Loucy (cell line): ENCODE data around the gene MTO1.

ENCODE experiments used
- H2AFZ ChIP-seq: fragments of 200-600 bp; sonication (generic); 2 replicates; pipeline ENCODE4 v1.6.0; 2016; ENCODE audit warnings: antibody characterized with exemption, mild to moderate bottlenecking, low read length, moderate library complexity
- H3F3A ChIP-seq: fragments of 200-600 bp; 2 replicates; pipeline ENCODE4 v1.6.0; 2016; ENCODE audit warnings: antibody characterized with exemption, low read depth, mild to moderate bottlenecking
- H3K27me3 ChIP-seq: fragments of 200-600 bp; sonication (generic); 2 replicates; pipeline ENCODE4 v1.6.1; 2014; ENCODE audit warnings: low read length, mild to moderate bottlenecking; ENCODE audit not compliant: insufficient read depth, poor library complexity, severe bottlenecking
- H3K36me3 ChIP-seq: fragments of 200-600 bp; sonication (generic); 2 replicates; pipeline ENCODE4 v1.6.1; 2016; ENCODE audit warnings: low read length; ENCODE audit not compliant: insufficient read depth
- H3K4me1 ChIP-seq: fragments of 200-600 bp; sonication (generic); 2 replicates; pipeline ENCODE4 v1.5.1; 2014; ENCODE audit warnings: low read length, mild to moderate bottlenecking; ENCODE audit not compliant: insufficient read depth, poor library complexity, severe bottlenecking
- H3K4me2 ChIP-seq: fragments of 200-600 bp; sonication (generic); 2 replicates; pipeline ENCODE4 v1.6.0; 2014; ENCODE audit warnings: antibody characterized with exemption, low read length, low read depth, mild to moderate bottlenecking; ENCODE audit not compliant: poor library complexity, severe bottlenecking
- H3K4me3 ChIP-seq: fragments of 200-600 bp; sonication (generic); 2 replicates; pipeline ENCODE4 v1.5.1; 2014; ENCODE audit warnings: low read length, mild to moderate bottlenecking, mixed read lengths; ENCODE audit not compliant: poor library complexity, severe bottlenecking
- H3K79me2 ChIP-seq: fragments of 200-600 bp; sonication (generic); 2 replicates; pipeline ENCODE4 v1.6.1; 2014; ENCODE audit warnings: low read length; ENCODE audit not compliant: insufficient read depth
- H3K9ac ChIP-seq: fragments of 200-600 bp; sonication (generic); 2 replicates; pipeline ENCODE4 v1.6.0; 2014; ENCODE audit warnings: mild to moderate bottlenecking, low read depth, low read length, moderate library complexity; ENCODE audit not compliant: poor library complexity, severe bottlenecking
- H3K9me2 ChIP-seq: fragments of 200-600 bp; sonication (generic); replicated peaks from 2 replicates; pipeline ENCODE4 v1.6.1; 2016; ENCODE audit warnings: low read depth, low read length, mixed read lengths
- H3K9me3 ChIP-seq: fragments of 200-600 bp; sonication (generic); 2 replicates; pipeline ENCODE4 v1.6.1; 2014; ENCODE audit warnings: mild to moderate bottlenecking, antibody characterized with exemption, low read length, low read depth; ENCODE audit not compliant: insufficient read depth
- H4K20me1 ChIP-seq: fragments of 200-600 bp; sonication (generic); 2 replicates; pipeline ENCODE4 v1.6.0; 2014; ENCODE audit warnings: antibody characterized with exemption, low read length, mild to moderate bottlenecking; ENCODE audit not compliant: insufficient read depth, poor library complexity, severe bottlenecking
- EZH2phosphoT487 ChIP-seq: fragments of 200-600 bp; IDR thresholded peaks from 2 replicates; pipeline ENCODE4 v1.6.1; 2018; ENCODE audit warnings: antibody characterized with exemption, mild to moderate bottlenecking, moderate library complexity, borderline replicate concordance
- TF ChIP-seq, protein P1 (sequence below): fragments of 200-600 bp; sonication (generic); conservative IDR thresholded peaks from 2 replicates; pipeline ENCODE4 v1.5.1; 2014; ENCODE audit warnings: mild to moderate bottlenecking, antibody characterized with exemption, low read length

MTO1 gene

GRCh38 chr6:73461537-73462350 lies at the start of gene MTO1:
Gene MTO1 (plus strand): TSS chr6:73461737. CDS start chr6:73461855, 118 bp downstream.
- peaks cover 2% of the 10 kb centered on the region for H4K20me1 ChIP-seq
- no peaks in the 10 kb centered on the region for H3K27me3 ChIP-seq
- H3K4me2 ChIP-seq = peak within 1 kb of the TSS; percentile 77
- peaks cover 14% of the 10 kb centered on the region for H3K4me1 ChIP-seq
- peaks cover 3% of the 10 kb centered on the region; the same call in 1 of the 2 replicates for H3K36me3 ChIP-seq
- peaks cover 49% of the 10 kb centered on the region for H3K79me2 ChIP-seq
- no peak for TF ChIP-seq EZH2phosphoT487
- TF ChIP-seq, protein P1, sequence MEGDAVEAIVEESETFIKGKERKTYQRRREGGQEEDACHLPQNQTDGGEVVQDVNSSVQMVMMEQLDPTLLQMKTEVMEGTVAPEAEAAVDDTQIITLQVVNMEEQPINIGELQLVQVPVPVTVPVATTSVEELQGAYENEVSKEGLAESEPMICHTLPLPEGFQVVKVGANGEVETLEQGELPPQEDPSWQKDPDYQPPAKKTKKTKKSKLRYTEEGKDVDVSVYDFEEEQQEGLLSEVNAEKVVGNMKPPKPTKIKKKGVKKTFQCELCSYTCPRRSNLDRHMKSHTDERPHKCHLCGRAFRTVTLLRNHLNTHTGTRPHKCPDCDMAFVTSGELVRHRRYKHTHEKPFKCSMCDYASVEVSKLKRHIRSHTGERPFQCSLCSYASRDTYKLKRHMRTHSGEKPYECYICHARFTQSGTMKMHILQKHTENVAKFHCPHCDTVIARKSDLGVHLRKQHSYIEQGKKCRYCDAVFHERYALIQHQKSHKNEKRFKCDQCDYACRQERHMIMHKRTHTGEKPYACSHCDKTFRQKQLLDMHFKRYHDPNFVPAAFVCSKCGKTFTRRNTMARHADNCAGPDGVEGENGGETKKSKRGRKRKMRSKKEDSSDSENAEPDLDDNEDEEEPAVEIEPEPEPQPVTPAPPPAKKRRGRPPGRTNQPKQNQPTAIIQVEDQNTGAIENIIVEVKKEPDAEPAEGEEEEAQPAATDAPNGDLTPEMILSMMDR = no peak
- H3K4me3 ChIP-seq = peak within 1 kb of the TSS; percentile 99
- H3K9ac ChIP-seq = peak within 1 kb of the TSS; percentile 93
- no peaks in the 10 kb centered on the region for H3K9me2 ChIP-seq
- H2AFZ ChIP-seq = peak within 1 kb of the TSS; percentile 84
- no peaks in the 10 kb centered on the region for H3K9me3 ChIP-seq
- peaks cover 6% of the 10 kb centered on the region; the same call in 1 of the 2 replicates for H3F3A ChIP-seq

GRCh38 chr6:73413102-73413501 lies 48.4 kb upstream of the MTO1 start:
- no peaks in the 10 kb centered on the region for H3K27me3 ChIP-seq
- H2AFZ ChIP-seq = no peak overlapping the region
- no peak overlapping the region for H3K4me2 ChIP-seq
- H3K4me3 ChIP-seq = no peak overlapping the region
- no peaks in the 10 kb centered on the region for H3K9me2 ChIP-seq
- H3F3A ChIP-seq = no peaks in the 10 kb centered on the region
- no peak overlapping the region for H3K9ac ChIP-seq
- no peaks in the 10 kb centered on the region for H3K79me2 ChIP-seq
- H4K20me1 ChIP-seq = no peaks in the 10 kb centered on the region
- no peak for TF ChIP-seq EZH2phosphoT487
- TF ChIP-seq, protein P1 = no peak
- no peaks in the 10 kb centered on the region for H3K9me3 ChIP-seq
- no peaks in the 10 kb centered on the region for H3K4me1 ChIP-seq
- H3K36me3 ChIP-seq = no peaks in the 10 kb centered on the region

- H3K9me2 ChIP-seq = no peaks in the 10 kb centered on the region
- no peaks in the 10 kb centered on the region for H3K4me1 ChIP-seq
- no peaks in the 10 kb centered on the region for H3K27me3 ChIP-seq
- H2AFZ ChIP-seq = no peak overlapping the region
- H3K4me2 ChIP-seq = no peak overlapping the region
- H3K9ac ChIP-seq = no peak overlapping the region
- TF ChIP-seq, protein P1 = no peak
- TF ChIP-seq EZH2phosphoT487 = no peak
- no peaks in the 10 kb centered on the region for H3K79me2 ChIP-seq
- no peaks in the 10 kb centered on the region for H3F3A ChIP-seq
- H4K20me1 ChIP-seq = no peaks in the 10 kb centered on the region
- peaks cover 5% of the 10 kb centered on the region; the same call in 1 of the 2 replicates for H3K36me3 ChIP-seq
- no peaks in the 10 kb centered on the region for H3K9me3 ChIP-seq
- H3K4me3 ChIP-seq = no peak overlapping the region
These were observed 43.3 kb upstream of the MTO1 start for GRCh38 chr6:73418081-73418741.
